Testis (tissue), 2 donors: ENCODE data around the gene RPL7L1.

Source experiments
- POLR2A ChIP-seq: fragments of 450-650 bp; IDR thresholded peaks from one replicate; pipeline ENCODE4 v1.6.1; 2017; ENCODE audit warnings: antibody characterized with exemption, mild to moderate bottlenecking, moderate library complexity
- TF ChIP-seq, protein P1 (sequence below), 3 experiments: fragments of 450-650 bp in 2 of 3; fragments of 200-600 bp in 1 of 3; sonication (generic) in 1 of 3; IDR thresholded peaks; one replicate each; pipeline ENCODE4 v1.5.1; 2016 to 2019; ENCODE audit warnings: antibody characterized with exemption in 3 of 3, mild to moderate bottlenecking in 2 of 3, moderate library complexity in 1 of 3

DNA sequence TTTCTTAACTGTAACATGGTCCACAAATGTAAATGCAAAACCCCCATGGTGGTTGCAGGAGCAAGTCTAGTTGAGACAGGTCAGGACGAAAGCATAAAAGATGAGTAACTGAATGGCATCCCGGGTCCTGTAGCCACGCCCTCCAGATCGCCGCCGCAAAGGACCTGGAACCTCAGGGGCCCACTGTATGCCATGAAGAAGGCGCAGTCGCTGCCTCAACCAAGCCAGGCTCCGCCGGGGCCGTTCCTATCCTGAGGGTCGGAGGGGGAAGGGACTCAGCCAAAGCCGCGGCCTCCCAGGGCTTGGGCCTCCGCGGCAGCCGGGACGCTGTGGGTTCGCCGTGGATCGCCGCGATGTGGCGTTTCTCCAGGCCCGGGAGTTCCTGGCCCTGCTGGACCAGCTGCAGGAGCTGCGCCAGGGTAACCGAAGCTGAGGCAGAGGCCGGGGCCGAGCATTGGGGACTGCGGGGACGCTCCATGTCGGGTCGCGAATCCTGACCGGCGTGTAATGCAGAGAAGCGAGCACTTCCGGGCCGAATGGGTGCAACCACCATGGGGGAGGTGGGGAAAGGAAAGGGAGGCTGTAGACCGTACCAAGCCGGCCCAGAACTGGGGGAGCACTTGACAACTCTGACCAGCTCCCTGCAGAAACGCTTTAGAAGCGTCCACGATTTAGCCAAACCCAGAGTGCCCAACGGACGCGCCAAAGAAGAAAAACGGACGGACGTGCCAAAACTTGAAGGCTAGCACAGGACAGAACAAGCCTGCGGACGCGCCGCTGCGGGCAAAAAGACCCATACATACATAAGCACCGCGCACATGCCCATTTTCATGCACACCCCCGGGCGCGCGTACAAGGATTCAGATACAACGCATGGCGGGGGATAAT lies 11.1 kb downstream of the RPL7L1 start:
- TF ChIP-seq, protein P1, sequence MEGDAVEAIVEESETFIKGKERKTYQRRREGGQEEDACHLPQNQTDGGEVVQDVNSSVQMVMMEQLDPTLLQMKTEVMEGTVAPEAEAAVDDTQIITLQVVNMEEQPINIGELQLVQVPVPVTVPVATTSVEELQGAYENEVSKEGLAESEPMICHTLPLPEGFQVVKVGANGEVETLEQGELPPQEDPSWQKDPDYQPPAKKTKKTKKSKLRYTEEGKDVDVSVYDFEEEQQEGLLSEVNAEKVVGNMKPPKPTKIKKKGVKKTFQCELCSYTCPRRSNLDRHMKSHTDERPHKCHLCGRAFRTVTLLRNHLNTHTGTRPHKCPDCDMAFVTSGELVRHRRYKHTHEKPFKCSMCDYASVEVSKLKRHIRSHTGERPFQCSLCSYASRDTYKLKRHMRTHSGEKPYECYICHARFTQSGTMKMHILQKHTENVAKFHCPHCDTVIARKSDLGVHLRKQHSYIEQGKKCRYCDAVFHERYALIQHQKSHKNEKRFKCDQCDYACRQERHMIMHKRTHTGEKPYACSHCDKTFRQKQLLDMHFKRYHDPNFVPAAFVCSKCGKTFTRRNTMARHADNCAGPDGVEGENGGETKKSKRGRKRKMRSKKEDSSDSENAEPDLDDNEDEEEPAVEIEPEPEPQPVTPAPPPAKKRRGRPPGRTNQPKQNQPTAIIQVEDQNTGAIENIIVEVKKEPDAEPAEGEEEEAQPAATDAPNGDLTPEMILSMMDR (IDR thresholded peaks at IDR 0.05), result no peak
- TF ChIP-seq POLR2A, result no peak
